Smooth muscle cell (in vitro differentiated cells): ENCODE measurements around the gene WDR12. TPM values are rescaled to one million over a fixed set of nuclear protein-coding genes. Genes with fewer than 3 reads are reported as not detected.

Experiments
- DNase-seq: peaks from one replicate; lab custom pipeline; 2025; ENCODE audit not compliant: unreplicated experiment; lab: John Stamatoyannopoulos, UW
- H2AFZ ChIP-seq: fragments of 200-600 bp; sonication (generic); 2 replicates; pipeline ENCODE4 v1.6.0; 2016; ENCODE audit warnings: antibody characterized with exemption, low read depth, mild to moderate bottlenecking
- H3F3A ChIP-seq: fragments of 200-600 bp; sonication (generic); 2 replicates; pipeline ENCODE4 v1.6.0; 2017; ENCODE audit warnings: antibody characterized with exemption, low read depth
- H3K27ac ChIP-seq: fragments of 200-600 bp; sonication (generic); 2 replicates; pipeline ENCODE4 v1.5.1; 2016; ENCODE audit warnings: low read depth, mild to moderate bottlenecking
- H3K27me3 ChIP-seq: fragments of 200-600 bp; sonication (generic); 2 replicates; pipeline ENCODE4 v1.6.1; 2016; ENCODE audit warnings: low read depth, mild to moderate bottlenecking
- H3K36me3 ChIP-seq: fragments of 200-600 bp; sonication (generic); 2 replicates; pipeline ENCODE4 v1.5.1; 2016; ENCODE audit warnings: low read depth
- H3K4me1 ChIP-seq: fragments of 200-600 bp; sonication (generic); 2 replicates; pipeline ENCODE4 v1.5.1; 2016; ENCODE audit warnings: low read depth
- H3K4me2 ChIP-seq: fragments of 200-600 bp; sonication (generic); 2 replicates; pipeline ENCODE4 v1.6.0; 2016; ENCODE audit warnings: mild to moderate bottlenecking
- H3K4me3 ChIP-seq: fragments of 200-600 bp; sonication (generic); 2 replicates; pipeline ENCODE4 v1.5.1; 2016; ENCODE audit warnings: mild to moderate bottlenecking
- H3K79me2 ChIP-seq: fragments of 200-600 bp; sonication (generic); 2 replicates; pipeline ENCODE4 v1.6.0; 2016; ENCODE audit warnings: low read depth, mild to moderate bottlenecking
- H3K9ac ChIP-seq: fragments of 200-600 bp; sonication (generic); 2 replicates; pipeline ENCODE4 v1.6.0; 2016; ENCODE audit warnings: low read depth
- H3K9me3 ChIP-seq: fragments of 200-600 bp; sonication (generic); replicated peaks from 2 replicates; pipeline ENCODE4 v1.5.1; 2016; ENCODE audit warnings: low read depth
- H4K20me1 ChIP-seq: fragments of 200-600 bp; sonication (generic); 2 replicates; pipeline ENCODE4 v1.6.0; 2016; ENCODE audit warnings: low read depth
- CTCF ChIP-seq: fragments of 200-600 bp; sonication (generic); IDR thresholded peaks from 2 replicates; pipeline ENCODE4 v1.5.1; 2017; ENCODE audit warnings: borderline replicate concordance, mild to moderate bottlenecking, antibody characterized with exemption; ENCODE audit not compliant: insufficient read depth, poor library complexity, severe bottlenecking
- WGBS: methylation state at CpG from one replicate; pipeline ENCODE4 v1.1.7; 2016; ENCODE audit warnings: low lambda C conversion rate; 5-methylcytosine and 5-hydroxymethylcytosine counted together
- polyA plus RNA-seq: library from polyadenylated mRNA; unstranded; fragments of >200 nt; fragmentation: Nextera tagmentation; extraction: Ambion mirVana; gene quantifications from 2 replicates; pipeline ENCODE4 v1.2.1, GENCODE V29; 2016
- total RNA-seq: library from RNA; depleted of rRNA; stranded (reverse); fragments of >200 nt; gene quantifications from 2 replicates; pipeline ENCODE4 v1.2.3, GENCODE V29; 2014

Gene WDR12
- total and polyA plus RNA-seq, 2 experiments from 2014 or later: 5.0 to 36.3 TPM

DNA sequence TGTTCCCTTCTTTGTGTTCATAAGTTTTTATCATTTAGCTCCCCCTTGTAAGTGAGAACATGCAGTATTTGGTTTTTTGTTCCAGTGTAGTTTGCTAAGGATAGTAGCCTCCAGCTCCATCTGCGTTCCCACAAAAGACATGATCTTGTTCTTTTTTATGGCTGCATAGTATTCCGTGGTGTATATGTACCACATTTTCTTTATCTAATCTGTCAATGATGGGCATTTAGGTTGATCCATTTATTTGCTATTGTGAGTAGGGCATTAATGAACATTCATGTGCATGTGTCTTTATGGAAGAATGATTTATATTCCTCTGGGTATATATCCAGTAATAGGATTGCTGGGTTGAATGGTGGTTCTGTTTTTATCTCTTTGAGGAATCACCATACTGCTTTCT lies 34.0 kb upstream of the WDR12 start:
- 96% methylated on average over 2 of the region's 2 CpGs for WGBS
- H3K27me3 ChIP-seq: no peaks in the 10 kb centered on the region
- TF ChIP-seq CTCF: no peak
- H3K9ac ChIP-seq: no peak overlapping the region
- H3K4me2 ChIP-seq: no peak overlapping the region
- H3K27ac ChIP-seq: no peak overlapping the region
- H4K20me1 ChIP-seq: no peaks in the 10 kb centered on the region
- H3K4me1 ChIP-seq: no peaks in the 10 kb centered on the region
- no peak for DNase-seq
- H3K36me3 ChIP-seq: peaks cover 9% of the 10 kb centered on the region
- H3K4me3 ChIP-seq: no peak overlapping the region
- H2AFZ ChIP-seq: no peak overlapping the region
- H3K79me2 ChIP-seq: no peaks in the 10 kb centered on the region
- H3K9me3 ChIP-seq: peaks cover 8% of the 10 kb centered on the region
- no peaks in the 10 kb centered on the region for H3F3A ChIP-seq

- Histone ChIP-seq H3K27me3 (no peaks in the 10 kb centered on the region), H3K9me3 (peaks cover 8% of the 10 kb centered on the region), H3K4me2 (no peak overlapping the region)
These were observed 33.3 kb upstream of the WDR12 start for GRCh38 chr2:202944816-202945215.

DNA sequence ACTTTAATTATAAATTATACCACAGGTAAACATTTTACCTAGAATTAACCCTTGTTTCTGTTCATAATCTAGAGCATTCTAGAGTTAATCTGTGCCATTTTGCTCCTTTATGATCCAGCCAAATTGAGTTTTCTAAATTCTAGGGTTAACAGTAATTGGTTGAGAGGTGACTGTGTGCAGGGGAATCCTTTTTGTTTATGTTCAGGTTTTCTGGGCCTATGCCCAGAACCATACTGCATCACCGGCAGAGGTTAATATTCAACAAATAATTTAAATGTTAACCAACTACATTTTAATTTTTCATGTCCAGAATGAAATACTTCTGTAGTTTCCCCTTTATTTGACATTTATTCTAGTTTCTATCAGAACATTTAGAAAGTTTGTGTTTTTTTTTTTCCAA lies 32.9 kb upstream of the WDR12 start:
- H2AFZ ChIP-seq: no peak overlapping the region
- H3K4me2 ChIP-seq: no peak overlapping the region
- H3K36me3 ChIP-seq: peaks cover 9% of the 10 kb centered on the region
- no peaks in the 10 kb centered on the region for H3K27me3 ChIP-seq
- H3K27ac ChIP-seq: no peak overlapping the region
- DNase-seq: no peak
- peaks cover 8% of the 10 kb centered on the region for H3K9me3 ChIP-seq
- 97% methylated on average over 1 of the region's 1 CpG for WGBS
- no peak overlapping the region for H3K4me3 ChIP-seq
- TF ChIP-seq CTCF: no peak
- H4K20me1 ChIP-seq: no peaks in the 10 kb centered on the region
- H3K9ac ChIP-seq: no peak overlapping the region
- no peaks in the 10 kb centered on the region for H3K79me2 ChIP-seq
- H3K4me1 ChIP-seq: no peaks in the 10 kb centered on the region
- H3F3A ChIP-seq: no peaks in the 10 kb centered on the region

More at GRCh38 chr2:202944816-202945215, 33.3 kb upstream of the WDR12 start:
- Histone ChIP-seq H3K9ac (no peak overlapping the region), H3K79me2 (no peaks in the 10 kb centered on the region), H4K20me1 (no peaks in the 10 kb centered on the region), H3K4me3 (no peak overlapping the region), H3K36me3 (peaks cover 9% of the 10 kb centered on the region), H3F3A (no peaks in the 10 kb centered on the region), H3K4me1 (no peaks in the 10 kb centered on the region), H2AFZ (no peak overlapping the region), H3K27ac (no peak overlapping the region)
- WGBS: 85% methylated on average over 3 of the region's 3 CpGs
- TF ChIP-seq CTCF: no peak
- no peak for DNase-seq

GRCh38 chr2:202941771-202942170 lies 30.3 kb upstream of the WDR12 start:
- Histone ChIP-seq H4K20me1 (no peaks in the 10 kb centered on the region), H3K79me2 (no peaks in the 10 kb centered on the region), H3K4me3 (no peak overlapping the region), H3K4me2 (no peak overlapping the region), H2AFZ (no peak overlapping the region), H3K4me1 (no peaks in the 10 kb centered on the region), H3K9ac (no peak overlapping the region), H3F3A (no peaks in the 10 kb centered on the region), H3K36me3 (peaks cover 9% of the 10 kb centered on the region), H3K27ac (no peak overlapping the region), H3K9me3 (peaks cover 8% of the 10 kb centered on the region), H3K27me3 (no peaks in the 10 kb centered on the region)
- no peak for DNase-seq
- 87% methylated on average over 4 of the region's 4 CpGs for WGBS
- no peak for TF ChIP-seq CTCF
